GM21786 (cell line): Measurements from ENCODE around the gene SERPINI1.

Experiments used
- ATAC-seq: cut with Tn5 transposase; IDR thresholded peaks from one replicate; pipeline ENCODE4 v1.9.1; 2021; ENCODE audit not compliant: unreplicated experiment

The SERPINI1 gene

GRCh38 chr3:167734498-167735232 is 856 bp upstream of the SERPINI1 start, which contains the start of gene PDCD10:
Gene PDCD10, minus strand, starts transcription at chr3:167734892. Its CDS starts 14,735 bp downstream, at chr3:167720157.
- ATAC-seq = peak; percentile 85

- ATAC-seq = no peak
Observed at GRCh38 chr3:167736264-167736787, 805 bp downstream of the SERPINI1 start.

- ATAC-seq = no peak
Observed at GRCh38 chr3:167736997-167737396, 1.5 kb downstream of the SERPINI1 start.

GRCh38 chr3:167738037-167738436 is 2.5 kb downstream of the SERPINI1 start:
- no peak for ATAC-seq

GRCh38 chr3:167739190-167739810 is 3.8 kb downstream of the SERPINI1 start:
- no peak for ATAC-seq

GRCh38 chr3:167740961-167741587 is 5.6 kb downstream of the SERPINI1 start:
- peak; percentile 97 for ATAC-seq

- no peak for ATAC-seq
Observed at GRCh38 chr3:167742338-167742737, 6.8 kb downstream of the SERPINI1 start.

GRCh38 chr3:167743799-167744198 is 8.3 kb downstream of the SERPINI1 start:
- ATAC-seq = no peak

GRCh38 chr3:167749209-167749608 is 13.7 kb downstream of the SERPINI1 start:
- no peak for ATAC-seq

- ATAC-seq = no peak
Observed at GRCh38 chr3:167749728-167750127, 14.2 kb downstream of the SERPINI1 start.

GRCh38 chr3:167750272-167750971 is 14.9 kb downstream of the SERPINI1 start:
- ATAC-seq = peak; percentile 100

GRCh38 chr3:167754049-167754448 is 18.5 kb downstream of the SERPINI1 start:
- peak; percentile 21 for ATAC-seq

GRCh38 chr3:167761302-167761701 is 25.8 kb downstream of the SERPINI1 start:
- ATAC-seq = no peak

- ATAC-seq = no peak
Observed at GRCh38 chr3:167762296-167762695, 26.8 kb downstream of the SERPINI1 start.

- peak; percentile 37 for ATAC-seq
Observed at GRCh38 chr3:167772992-167773391, 37.5 kb downstream of the SERPINI1 start.

- peak; percentile 89 for ATAC-seq
Observed at GRCh38 chr3:167773584-167773983, 38.1 kb downstream of the SERPINI1 start.

- no peak for ATAC-seq
Observed at GRCh38 chr3:167776066-167776685, 40.7 kb downstream of the SERPINI1 start.

- ATAC-seq = no peak
Observed at GRCh38 chr3:167777356-167777755, 41.8 kb downstream of the SERPINI1 start.

GRCh38 chr3:167780214-167780883 is 44.8 kb downstream of the SERPINI1 start:
- no peak for ATAC-seq

GRCh38 chr3:167783781-167784180 is 48.3 kb downstream of the SERPINI1 start:
- no peak for ATAC-seq
